GM19043 (cell line): ENCODE data around the gene RTN4RL2.
A peak's percentile ranks its signal among the peaks of the same experiment; 100 is the strongest.

Experiments
- ATAC-seq: cut with Tn5 transposase; IDR thresholded peaks from one replicate; pipeline ENCODE4 v1.9.1; 2021; ENCODE audit warnings: low read depth; ENCODE audit not compliant: unreplicated experiment

Gene RTN4RL2

DNA sequence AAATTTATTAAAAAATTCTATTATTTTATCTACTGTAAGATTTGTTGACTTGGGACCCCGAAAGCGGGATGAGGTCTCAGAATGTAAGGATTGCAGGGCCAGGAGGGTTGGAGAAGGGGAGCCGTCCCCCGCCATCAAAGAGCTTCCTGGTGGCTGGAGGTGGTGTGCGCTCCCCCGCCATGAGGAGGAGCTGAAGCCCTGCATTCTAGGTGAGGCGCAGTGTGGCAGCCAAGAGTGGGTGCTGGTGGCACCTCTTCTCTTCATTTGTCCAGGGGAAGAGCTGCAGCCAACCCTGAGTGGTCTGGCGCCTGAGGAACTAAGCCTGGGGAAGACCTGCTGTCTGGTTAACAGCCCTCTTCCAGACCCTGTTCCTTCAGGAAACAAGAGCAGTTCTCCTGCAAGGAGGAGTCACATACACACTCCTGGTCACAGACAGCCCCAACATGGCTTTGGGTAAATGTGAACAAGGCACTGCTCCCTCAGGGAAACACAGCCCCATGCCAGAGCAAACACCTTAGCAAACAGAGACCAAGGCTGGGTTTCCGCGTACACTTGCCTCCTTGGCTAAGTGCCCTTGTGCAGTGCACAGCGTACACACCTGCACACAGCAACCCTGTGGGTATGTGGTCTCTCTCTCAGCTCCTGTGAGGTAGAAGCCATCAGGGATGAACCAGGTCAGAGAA lies 17.3 kb downstream of the RTN4RL2 start:
- ATAC-seq = no peak

DNA sequence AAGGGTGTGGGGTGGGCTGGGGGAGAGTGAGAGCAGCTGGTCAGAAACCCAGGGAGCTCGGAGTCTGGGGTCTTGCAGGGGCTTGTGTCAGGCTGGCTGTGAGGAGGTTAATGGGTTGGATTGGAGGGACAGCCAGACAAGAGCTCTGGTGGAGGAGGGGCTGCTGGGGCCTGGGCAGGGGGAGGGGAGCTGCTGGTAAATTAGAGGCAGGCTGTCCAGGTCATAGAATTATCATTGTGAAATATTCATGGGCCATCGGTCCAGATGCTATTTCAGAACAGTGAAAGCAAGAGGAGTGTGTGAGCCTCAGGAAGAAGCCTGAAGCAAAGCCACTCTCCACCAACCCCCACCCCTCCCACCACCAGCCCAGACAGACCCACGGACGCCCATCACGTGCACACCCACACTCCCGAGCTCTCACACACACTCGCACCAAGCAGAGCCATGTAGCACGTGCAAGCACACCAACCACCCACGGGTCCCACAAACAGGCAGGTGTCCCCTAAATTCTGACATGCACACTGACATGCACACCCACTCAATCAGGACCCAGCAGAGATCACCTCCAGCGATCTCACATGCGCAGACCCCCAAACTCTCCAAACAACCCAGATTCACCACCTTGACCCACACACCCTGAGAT lies 18.8 kb downstream of the RTN4RL2 start:
- ATAC-seq = no peak

DNA sequence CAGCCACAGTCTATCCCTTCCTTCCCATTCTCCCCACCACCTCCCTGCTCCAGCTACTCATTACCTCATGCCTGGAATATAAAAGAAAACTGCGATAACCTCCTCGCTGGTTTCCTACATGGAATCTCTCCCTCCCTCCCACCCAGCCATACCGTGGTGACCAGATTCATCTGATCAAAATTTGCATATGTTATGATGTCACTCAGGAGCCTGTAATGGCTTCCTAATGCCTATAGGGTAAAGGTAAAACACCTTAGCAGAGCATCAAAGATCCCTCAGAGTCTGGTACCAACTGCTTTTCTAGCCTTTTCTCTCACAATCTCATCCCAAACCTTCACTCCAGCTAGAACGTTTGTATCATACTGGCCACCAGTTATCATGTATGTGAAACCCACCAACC lies 19.6 kb downstream of the RTN4RL2 start:
- no peak for ATAC-seq

DNA sequence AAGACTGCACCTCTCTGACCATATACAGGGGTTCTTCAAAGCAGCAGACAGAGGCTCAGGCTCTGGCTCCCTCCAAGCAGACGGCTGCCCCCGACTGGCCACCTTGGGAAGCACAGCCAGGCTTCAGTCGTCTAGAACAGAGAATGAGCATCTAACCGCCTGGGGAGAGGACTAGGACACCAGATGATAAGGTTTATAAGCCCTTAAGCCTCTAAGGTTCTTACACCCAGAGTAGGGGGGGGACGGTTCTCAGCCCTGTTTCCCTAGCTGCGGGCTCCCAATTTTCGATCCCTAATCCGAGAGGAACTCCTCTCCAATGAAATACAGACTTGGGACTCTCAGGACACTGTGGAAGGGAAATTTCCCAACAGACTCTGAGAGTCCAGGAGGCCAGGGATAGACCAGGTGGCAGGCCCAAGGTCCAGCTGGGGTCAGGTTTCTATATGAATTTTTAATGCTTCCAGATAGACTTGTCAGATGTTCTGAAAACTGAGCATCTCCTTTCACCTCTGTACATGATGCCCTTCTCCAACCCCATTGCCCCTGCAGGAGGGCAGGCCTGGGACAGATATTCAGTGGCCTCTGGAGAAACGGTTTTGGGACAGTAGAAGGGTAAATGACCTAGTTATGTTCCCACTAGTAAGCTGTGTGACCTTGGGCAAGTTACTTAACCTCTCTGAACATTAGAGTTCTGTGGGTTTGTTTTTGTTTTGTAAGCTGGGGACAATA lies 20.2 kb downstream of the RTN4RL2 start:
- peak; percentile 26 for ATAC-seq

DNA sequence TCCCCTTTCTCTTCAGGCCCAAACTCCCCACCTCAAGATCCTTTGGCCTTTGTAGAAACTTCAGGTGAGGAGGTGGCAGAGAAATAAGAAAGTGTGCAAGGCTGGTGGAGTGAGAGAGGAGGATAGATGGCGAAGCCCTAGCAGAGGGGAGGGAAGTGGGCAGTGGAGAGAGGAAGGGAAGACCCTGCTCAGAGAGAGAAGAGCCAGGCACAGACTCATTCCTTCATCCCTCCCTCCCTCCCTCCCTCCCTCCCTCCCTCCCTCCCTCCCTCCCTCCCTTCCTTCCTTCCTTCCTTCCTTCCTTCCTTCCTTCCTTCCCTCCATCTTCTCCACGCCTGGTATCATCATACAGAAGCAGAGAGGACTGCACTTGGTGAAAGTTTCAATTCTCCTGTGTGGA lies 21.0 kb downstream of the RTN4RL2 start:
- no peak for ATAC-seq

DNA sequence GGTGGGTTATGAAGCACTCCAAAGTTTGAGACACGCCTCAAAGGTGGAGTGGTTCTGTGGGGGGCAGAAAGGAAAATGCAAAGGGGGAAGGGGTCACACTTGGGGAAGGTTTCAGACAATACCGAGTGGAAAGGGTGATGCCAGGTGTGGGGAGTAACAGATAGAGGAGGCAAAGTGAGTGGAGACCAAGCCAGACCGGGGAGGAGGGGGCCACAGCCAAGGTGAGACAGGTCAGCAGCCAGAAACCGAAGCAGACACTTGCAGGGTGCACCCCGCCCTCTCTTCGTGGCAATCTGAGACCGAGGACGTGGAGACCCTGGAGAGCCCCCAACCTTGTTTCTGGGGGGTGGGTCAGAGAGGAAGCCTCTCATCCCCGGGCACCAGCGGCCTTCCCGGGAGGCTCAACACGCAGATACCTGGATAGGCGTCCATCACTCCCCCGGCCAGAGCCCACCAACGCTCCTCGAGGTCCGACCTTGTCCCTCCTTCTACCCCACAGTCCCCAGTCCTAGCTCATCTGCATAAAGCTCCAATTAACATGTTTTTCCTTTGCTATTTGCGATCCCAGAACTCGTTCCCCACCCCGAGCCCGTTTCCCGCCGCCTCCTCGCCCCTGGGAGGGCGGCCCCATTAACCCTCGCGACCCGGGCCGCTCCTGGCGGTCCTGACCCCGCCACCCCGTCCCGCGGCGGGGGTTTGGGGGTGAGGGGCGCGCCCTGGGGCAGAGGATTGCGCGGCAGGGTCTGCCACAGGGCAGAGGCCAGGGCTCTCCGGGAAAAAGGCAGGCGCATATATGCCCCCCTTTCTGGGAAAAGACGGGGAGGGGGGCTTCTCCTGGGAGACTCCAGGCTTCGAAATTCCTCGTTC lies 21.8 kb downstream of the RTN4RL2 start:
- ATAC-seq = no peak

DNA sequence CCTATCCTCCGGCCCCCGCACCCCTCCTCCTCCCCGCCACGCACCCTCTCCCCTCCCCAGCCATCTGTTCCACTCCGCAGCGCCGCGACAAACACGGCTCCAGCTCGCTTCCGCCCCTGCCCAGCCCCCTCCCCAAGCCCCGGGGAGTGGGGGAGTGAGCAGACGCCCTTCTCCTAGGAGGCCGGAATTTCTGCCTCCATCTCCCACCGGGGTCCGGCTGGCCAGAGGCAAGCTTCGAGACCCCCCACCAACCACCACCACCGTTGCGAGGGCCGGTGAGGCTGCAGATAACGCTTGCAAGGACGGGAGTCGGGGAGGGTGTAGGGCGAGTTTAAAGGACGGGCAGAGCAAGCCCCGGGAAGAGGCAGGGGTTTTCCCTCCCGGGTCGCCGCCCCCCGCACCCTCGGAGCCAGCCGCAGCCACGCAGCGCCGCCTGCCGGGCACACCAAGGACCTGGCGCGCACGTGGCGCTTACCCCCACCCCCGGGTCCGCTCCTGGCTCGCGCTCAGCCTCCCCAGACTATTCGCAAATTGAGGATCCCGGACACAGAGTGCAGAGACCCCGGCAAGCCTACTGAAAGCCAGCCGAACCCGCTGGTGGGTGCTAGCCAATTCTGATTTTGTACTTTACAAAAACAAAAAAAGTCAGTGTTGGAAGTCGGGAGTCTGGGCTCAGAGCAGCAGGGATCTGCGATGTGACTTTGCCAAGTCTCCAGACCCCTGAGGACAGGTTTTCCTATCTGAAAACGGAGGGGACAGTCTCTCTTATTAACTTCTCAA lies 22.6 kb downstream of the RTN4RL2 start:
- peak; percentile 40 for ATAC-seq

DNA sequence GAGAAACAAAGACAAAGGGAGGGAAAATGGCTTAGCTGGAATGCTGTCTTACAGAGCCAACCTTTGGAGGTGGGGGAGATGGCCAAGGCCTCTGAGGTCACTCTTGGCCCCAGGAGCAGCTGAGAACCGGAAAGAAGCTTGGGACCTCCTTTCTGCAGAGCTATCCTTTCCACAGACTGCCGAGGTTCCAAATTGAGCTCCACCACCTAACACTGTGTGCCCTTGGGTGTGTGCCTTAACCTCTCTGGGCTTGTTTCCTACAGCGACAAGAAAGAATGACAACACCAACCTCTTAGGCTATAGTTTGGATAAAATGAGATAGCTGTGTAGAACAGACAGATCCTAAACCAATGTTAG lies 23.2 kb downstream of the RTN4RL2 start:
- ATAC-seq = no peak

DNA sequence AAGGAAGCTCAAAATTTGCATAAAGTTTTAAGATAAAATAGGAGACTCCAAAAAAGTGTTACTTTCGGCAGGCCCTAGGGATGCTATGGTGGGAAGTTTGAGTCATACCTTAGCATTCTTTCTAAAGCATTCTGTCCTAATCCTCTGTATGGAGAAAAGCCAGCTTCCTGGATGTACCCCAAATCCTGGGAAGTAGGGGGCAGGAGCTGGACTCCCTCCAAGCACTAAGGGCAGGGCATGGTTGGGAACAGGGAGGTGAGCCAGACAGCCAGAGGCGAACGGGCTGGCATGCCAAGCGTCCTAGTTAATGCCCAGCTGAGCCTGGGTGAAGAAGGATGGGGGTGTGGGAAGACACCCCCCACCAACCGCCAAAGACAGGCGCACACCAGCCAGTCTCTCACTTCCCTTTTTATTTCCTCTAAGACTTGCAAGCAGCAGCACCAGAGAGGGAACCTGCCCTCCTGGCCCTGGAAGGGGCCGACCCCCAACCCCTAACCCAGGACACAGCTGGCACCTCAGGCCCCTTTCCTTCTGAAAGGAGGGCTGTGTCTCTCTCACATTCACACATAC lies 23.9 kb downstream of the RTN4RL2 start:
- ATAC-seq = peak; percentile 52

DNA sequence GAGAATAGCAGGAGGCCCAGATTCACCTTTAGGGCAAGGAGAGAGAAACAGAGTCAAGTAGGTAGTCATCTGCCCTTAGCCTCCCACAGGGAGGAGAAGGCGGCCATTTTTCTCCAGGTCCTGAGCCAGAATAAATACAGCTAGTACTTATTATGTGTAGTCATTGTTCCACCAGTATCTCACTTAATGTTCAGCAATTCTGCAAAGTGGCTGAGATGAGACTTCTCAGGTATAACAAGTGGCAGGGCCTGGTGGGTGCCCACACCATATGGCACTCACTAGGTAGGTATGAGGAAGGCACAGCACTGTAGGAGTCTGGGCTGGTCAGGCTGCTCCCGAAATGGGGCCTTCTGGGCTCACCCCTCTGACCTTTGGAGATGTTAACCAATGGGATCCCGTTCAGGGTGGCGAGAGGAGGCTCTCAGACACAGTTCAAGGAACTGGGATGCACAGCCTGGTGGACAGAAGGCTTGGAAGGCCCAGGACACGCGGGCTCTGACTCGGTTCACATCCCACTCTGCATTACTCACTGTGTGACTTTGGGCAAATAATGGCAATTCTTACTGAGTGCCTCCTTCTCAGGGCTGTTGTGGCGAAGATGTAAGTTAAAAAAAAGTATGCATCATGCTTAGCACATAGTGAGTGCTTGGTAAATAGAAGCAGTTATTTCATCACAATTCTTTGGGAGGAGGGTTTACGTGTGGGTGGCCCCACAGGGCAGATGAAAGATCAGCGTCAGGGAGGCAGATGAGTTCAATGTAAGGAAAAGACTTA lies 25.1 kb downstream of the RTN4RL2 start:
- ATAC-seq = no peak

DNA sequence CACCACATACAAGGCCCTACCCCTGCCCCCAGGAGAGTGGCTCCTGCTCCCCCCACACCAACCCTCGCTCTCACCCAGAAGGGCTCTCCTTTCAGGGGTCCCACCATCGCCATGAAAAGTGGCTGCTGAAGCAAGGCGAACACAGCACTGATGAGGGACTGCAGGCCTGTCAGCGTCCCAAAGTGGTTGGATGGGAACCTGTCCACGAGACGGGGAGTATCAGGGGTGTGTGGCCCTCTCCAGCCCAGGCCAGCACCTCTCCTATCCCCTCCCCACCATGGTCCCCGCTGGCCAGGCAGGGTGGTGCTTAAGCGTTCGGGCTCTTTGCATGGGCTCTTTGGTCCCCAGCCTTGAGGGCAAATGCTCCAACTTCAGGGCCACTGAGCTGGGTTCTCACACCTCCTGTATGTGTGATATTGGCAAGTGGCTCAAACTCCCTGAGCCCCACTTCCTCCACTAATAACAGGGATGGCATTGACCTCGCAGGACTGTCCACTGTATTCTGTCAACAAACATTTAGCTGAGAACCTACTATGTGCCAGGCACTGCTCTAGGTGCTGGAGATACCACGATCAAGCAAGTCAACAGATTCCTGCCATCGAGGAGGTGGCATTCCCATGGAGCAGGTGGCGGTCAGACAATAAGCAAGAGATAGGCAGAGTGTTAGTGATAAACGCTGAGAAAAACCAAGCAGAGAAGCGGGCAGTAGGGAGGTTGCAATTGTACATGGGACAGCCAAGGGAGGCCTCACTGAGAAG lies 26.9 kb downstream of the RTN4RL2 start:
- ATAC-seq = no peak

DNA sequence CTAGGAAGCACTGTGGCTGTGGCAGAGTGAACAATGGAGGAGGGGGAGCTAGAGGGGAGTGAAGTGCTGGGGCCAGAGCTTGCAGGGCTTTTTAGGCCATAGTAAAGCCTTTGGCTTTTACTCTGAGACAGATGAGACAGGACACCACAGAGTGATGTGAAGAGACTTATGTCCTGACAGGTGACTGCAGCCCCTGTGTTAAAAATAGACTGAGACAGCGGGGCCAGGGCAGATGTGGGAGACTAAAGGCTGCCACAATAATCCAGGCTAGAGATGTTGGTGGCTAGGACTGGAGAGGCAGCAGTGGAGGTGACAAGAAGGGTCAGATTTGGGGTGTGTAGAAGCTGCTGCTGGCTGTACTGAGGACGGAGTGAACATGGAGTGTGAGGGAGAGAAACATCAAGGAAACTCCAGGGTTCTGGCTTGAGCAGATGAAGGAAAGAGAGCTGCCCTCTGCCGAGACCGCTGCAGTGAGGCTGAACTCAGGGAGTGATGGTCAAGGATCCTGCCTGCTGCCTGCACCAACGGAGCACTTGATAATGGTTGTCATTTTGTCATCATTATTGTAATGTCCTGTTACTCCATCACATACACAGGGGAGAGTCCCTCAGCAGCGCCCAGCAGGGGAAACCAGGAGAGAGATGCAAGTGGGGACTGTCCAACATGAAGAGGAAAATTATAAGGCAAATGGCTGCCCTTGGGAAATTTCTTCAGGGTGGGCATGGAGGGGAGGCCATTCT lies 27.8 kb downstream of the RTN4RL2 start:
- no peak for ATAC-seq

DNA sequence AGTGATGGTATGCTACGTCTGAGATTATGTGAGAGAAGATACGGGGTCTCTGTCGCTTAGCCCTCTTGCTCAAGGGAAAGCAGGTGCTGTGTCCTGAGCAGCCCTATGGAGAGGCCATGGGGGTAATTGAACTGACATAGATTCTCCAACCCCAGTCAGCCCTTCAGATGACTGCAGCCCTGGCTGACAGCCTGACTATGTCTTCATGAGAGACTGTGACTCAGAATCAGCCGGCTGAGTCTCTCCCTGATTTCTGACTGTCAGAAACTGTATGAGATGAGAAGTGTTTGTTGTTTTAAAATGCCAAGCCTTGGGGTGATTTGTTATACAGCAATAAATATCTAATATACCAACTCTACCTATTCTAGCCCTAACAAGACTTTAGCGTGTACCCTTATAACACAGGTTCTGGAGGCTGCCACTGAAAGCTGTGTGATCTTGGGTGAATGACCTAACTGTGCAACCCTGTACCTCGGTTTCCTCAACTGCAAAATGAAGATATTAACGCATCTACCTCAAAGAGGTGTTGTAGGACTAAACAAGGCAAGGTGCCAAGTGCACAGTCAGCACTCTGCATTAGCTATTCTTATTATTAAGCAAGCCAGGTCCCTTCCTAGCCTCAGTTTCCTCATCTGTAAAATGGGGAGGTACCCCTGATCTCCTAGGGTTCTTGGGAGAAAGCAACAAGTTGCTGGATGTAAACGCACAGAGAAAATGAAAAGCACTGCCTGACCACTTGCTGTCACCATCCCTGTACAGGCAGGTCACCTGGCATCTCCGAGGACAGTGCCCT lies 30.3 kb downstream of the RTN4RL2 start:
- no peak for ATAC-seq

DNA sequence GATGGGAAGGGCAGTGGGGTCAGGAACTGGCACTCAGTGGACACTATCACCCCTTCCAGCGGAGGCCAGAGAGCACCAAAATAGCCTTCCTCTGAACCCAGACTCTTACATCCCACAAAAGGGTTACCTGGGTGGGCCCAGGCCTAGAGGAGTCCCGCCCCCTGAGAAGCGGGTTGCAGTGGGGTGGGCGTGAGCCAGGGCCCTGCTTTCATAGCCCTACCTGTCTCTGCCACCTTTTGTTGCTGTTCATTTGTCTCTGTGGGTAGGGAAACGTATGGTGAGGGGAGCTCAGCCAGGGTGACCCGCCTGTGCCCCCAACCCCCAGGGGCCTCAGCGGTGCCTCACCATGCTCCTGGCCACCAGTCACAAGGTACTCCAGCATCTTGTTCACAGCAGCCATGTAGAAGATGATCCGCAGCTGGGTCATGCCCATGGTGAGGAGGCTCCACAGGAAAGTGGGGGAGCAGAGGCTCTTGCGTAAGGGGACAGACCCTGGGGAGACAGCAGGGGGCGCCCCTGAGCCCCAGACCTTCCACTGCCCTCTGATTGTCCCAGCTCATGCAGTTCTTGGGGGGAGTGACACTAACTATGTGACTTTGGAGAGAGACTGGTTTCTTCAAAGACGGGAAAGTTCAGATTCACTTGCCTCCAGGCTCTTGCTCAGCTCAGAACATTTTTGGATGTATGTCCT lies 31.2 kb downstream of the RTN4RL2 start:
- no peak for ATAC-seq

DNA sequence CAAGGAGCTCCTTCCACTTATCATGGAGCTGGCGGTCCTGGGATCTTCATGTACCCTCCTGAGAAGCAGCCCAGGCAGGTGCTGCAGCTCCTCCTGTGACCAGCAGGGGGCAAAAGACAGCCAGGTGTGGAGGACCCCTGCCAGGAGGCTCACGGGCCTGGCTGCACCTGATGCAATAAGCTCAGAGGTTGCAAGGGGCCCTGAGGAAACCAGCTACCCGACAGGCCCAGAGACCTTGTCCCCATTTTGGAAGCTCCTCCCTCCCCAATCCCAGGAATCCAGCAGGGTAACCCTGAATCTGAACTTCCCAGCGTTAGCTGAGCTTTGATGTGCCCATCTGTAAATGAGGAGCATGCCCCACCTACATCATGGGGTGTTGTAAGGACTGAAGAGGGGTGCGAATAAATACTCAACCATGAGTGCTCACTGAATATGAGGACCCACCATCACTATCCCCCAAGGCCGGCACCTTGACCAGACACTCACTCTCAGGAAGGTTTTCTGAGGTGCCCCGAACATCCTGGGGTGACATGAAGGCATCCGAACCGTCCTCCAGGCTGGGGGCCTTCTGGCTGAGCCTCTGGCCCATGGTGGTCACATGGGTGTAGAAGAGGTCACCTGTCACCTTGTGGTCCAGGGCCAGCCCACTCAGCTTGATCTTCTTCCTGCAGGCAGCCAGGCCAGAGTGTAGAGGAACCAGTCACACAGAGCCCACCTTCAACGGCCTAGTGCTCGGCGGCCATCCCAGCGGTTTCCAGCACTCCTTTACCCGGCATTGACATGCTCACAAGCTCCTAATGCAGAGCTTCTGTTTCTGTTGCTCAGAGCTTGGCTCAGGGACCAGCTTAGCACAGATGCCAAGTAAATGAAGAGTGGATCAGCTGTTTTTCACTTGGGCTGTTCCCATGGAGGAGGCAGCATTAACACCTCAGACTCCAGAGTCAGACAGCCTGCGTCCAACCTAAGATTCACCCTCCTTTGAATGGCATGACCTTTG lies 33.5 kb downstream of the RTN4RL2 start:
- ATAC-seq = peak; percentile 58
